ENCODE results near the gene RIC8B.

DNA sequence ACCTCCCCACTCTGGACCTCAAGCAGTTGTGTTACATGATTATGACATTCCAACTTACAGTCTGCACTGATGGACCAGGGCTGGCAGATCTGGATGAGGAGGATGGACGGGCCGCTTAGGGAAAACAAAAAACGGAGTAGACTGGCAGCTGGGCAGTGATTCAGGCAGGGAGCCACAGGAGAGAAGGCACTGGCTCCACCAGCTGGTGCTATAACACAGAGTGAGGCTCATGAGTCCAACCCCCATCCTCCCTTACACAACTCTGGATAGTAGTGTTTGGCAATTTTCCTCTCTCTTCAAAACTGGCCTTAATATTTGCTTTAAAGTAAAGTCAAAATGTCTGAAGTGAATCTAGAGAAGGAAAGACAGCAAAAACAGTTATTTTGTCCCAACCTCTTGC lies 9.7 kb upstream of the RIC8B start:
- TF ChIP-seq, protein P1, sequence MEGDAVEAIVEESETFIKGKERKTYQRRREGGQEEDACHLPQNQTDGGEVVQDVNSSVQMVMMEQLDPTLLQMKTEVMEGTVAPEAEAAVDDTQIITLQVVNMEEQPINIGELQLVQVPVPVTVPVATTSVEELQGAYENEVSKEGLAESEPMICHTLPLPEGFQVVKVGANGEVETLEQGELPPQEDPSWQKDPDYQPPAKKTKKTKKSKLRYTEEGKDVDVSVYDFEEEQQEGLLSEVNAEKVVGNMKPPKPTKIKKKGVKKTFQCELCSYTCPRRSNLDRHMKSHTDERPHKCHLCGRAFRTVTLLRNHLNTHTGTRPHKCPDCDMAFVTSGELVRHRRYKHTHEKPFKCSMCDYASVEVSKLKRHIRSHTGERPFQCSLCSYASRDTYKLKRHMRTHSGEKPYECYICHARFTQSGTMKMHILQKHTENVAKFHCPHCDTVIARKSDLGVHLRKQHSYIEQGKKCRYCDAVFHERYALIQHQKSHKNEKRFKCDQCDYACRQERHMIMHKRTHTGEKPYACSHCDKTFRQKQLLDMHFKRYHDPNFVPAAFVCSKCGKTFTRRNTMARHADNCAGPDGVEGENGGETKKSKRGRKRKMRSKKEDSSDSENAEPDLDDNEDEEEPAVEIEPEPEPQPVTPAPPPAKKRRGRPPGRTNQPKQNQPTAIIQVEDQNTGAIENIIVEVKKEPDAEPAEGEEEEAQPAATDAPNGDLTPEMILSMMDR (IDR thresholded peaks at IDR 0.05) = peak; percentile 52 to 61 (median 58)
- no peak for TF ChIP-seq POLR2A (IDR thresholded peaks at IDR 0.05)
